ENCODE data around the gene CCT5. TPM values are rescaled to one million over a fixed set of nuclear protein-coding genes. Genes with fewer than 3 reads are reported as not detected.

CCT5 gene
- 418 and 476 TPM in 2 replicates for total RNA-seq

GRCh38 chr5:10249948-10250805, at the start of gene CCT5:
Gene CCT5, plus strand, starts transcription at chr5:10250280. Its CDS starts 61 bp downstream, at chr5:10250341.

GRCh38 chr5:10307206-10308148, 57.4 kb downstream of the CCT5 start, which contains the start of gene CMBL:
Gene CMBL, minus strand, starts transcription at chr5:10307902. Its CDS starts 17,140 bp downstream, at chr5:10290762.

Small RNAs within 50 kb of the gene (small RNA-seq; reads per million reads assigned to genes)
- not detected for gene RF00019

Other genes with a start within 250 kb of the CCT5 start
- 14.7 and 19.0 TPM in 2 replicates for gene ATPSCKMT, start 392 bp upstream of the CCT5 start, total RNA-seq
- 8.6 and 10.3 TPM in 2 replicates for gene CMBL, start 57.6 kb downstream of the CCT5 start, total RNA-seq
- gene MARCHF6, start 103.4 kb downstream of the CCT5 start, total RNA-seq = 37.5 and 45.9 TPM in 2 replicates
- gene ROPN1L, start 191.6 kb downstream of the CCT5 start, total RNA-seq = 1.1 and 1.6 TPM in 2 replicates